RWPE2 (cell line): Measurements from ENCODE around the gene XPR1.

Experiments
- ATAC-seq: fragments of 200-7000 bp; cut with Tn5 transposase; 3 replicates; pipeline ENCODE4 v1.9.1; 2021; ENCODE audit warnings: low read depth
- DNase-seq: peaks from one replicate; pipeline ENCODE4 v3.0.0-alpha.2; 2020; ENCODE audit warnings: low spot score
- H3K27ac ChIP-seq: fragments of 450-650 bp; 2 replicates; pipeline ENCODE4 v1.5.1; 2017; ENCODE audit warnings: mild to moderate bottlenecking; ENCODE audit not compliant: poor library complexity, severe bottlenecking
- H3K27me3 ChIP-seq: fragments of 250-450 bp; sonication (Bioruptor Pico); 2 replicates; pipeline ENCODE4 v1.5.1; 2021; ENCODE audit warnings: mild to moderate bottlenecking, moderate library complexity; ENCODE audit not compliant: insufficient read depth, poor library complexity, severe bottlenecking
- H3K36me3 ChIP-seq: fragments of 250-450 bp; sonication (Bioruptor Pico); 2 replicates; pipeline ENCODE4 v1.5.1; 2020; ENCODE audit warnings: low read depth, mild to moderate bottlenecking, moderate library complexity
- H3K4me1 ChIP-seq: fragments of 250-450 bp; sonication (Bioruptor Pico); 2 replicates; pipeline ENCODE4 v1.5.1; 2021; ENCODE audit warnings: mild to moderate bottlenecking, moderate library complexity; ENCODE audit not compliant: insufficient read depth, poor library complexity, severe bottlenecking
- H3K4me3 ChIP-seq: fragments of 250-450 bp; sonication (Bioruptor Pico); 2 replicates; pipeline ENCODE4 v1.5.1; 2021; ENCODE audit warnings: mild to moderate bottlenecking, moderate library complexity; ENCODE audit not compliant: severe bottlenecking
- H3K9me3 ChIP-seq: fragments of 250-450 bp; sonication (Bioruptor Pico); 2 replicates; pipeline ENCODE4 v1.5.1; 2021; ENCODE audit warnings: mild to moderate bottlenecking, moderate library complexity; ENCODE audit not compliant: severe bottlenecking
- TF ChIP-seq, protein P1 (sequence below): fragments of 450-650 bp; IDR thresholded peaks from one replicate; pipeline ENCODE4 v1.5.1; 2017; ENCODE audit warnings: mild to moderate bottlenecking, moderate library complexity; ENCODE audit not compliant: poor library complexity, severe bottlenecking

Gene XPR1

DNA sequence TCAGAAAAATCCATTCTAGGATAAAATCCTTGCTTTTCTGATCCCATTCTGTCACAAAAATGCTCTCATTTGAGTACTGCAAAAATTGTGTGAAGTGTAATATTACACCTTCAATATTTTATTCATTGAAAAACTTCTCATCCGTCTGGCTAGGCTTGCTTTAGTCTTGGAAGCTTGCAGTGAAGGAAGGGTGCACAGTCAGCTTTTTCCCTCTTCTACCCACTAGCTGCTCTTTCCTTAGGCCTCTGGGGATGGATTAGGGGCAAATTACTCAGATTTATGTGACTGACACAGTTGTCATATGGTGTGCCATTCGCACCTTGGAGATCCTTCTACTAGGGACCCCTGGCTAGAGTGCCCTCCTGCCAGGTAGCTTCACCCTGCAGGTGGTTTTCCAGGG is 40.9 kb upstream of the XPR1 start:
- ATAC-seq, result no peak
- TF ChIP-seq, protein P1, sequence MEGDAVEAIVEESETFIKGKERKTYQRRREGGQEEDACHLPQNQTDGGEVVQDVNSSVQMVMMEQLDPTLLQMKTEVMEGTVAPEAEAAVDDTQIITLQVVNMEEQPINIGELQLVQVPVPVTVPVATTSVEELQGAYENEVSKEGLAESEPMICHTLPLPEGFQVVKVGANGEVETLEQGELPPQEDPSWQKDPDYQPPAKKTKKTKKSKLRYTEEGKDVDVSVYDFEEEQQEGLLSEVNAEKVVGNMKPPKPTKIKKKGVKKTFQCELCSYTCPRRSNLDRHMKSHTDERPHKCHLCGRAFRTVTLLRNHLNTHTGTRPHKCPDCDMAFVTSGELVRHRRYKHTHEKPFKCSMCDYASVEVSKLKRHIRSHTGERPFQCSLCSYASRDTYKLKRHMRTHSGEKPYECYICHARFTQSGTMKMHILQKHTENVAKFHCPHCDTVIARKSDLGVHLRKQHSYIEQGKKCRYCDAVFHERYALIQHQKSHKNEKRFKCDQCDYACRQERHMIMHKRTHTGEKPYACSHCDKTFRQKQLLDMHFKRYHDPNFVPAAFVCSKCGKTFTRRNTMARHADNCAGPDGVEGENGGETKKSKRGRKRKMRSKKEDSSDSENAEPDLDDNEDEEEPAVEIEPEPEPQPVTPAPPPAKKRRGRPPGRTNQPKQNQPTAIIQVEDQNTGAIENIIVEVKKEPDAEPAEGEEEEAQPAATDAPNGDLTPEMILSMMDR, result no peak

DNA sequence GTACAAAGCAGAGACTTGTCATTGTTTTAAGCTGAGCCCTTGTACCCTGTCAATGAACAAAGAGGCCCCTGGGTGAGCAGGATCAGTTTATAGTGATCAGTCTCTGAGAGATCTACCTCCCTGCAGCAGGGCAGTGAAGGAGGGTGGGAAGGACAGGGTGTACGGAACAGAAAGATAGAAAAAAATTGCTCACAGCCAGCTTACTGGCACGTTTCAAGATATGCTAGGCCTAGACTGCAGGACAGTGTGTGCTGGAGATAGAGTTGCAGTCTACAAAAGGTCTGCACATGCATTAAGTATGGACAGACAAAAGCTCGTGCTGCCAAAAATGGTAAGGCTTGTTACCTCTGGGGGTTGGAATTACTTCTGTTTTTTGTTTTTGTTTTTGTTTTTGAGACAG is 38.4 kb upstream of the XPR1 start:
- TF ChIP-seq, protein P1, result no peak
- no peak for ATAC-seq
- Histone ChIP-seq H3K9me3 (peaks cover under 1% of the 10 kb centered on the region), H3K27ac (no peak overlapping the region), H3K36me3 (no peaks in the 10 kb centered on the region), H3K4me3 (no peak overlapping the region), H3K27me3 (no peaks in the 10 kb centered on the region), H3K4me1 (no peaks in the 10 kb centered on the region)
- no peak for DNase-seq

More for the DNA sequence above, 40.9 kb upstream of the XPR1 start:
- no peak overlapping the region for H3K27ac ChIP-seq
- H3K36me3 ChIP-seq, result no peaks in the 10 kb centered on the region
- no peak for DNase-seq
- H3K27me3 ChIP-seq, result no peaks in the 10 kb centered on the region
- no peak overlapping the region for H3K4me3 ChIP-seq
- peaks cover 10% of the 10 kb centered on the region for H3K9me3 ChIP-seq
- peaks cover 8% of the 10 kb centered on the region for H3K4me1 ChIP-seq

DNA sequence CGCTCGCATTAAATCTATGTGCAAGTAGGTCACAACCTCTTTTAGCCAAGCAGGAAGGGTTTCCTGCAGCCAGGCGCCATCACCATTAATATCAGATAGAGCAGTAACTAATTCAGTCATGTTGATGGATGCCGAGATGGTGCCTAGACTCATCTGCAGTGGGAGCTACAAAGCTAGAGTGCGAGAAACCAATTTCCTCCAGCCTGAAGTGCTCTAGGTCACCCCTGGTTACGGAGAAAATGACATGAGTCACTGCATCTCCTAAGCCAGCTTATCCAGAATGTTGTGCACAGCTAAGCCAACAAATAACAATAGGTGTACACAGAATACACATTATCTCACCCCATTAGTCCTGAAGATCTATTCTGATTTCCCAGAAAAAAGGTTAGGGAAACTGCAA is 37.1 kb upstream of the XPR1 start:
- Histone ChIP-seq H3K4me1 (no peaks in the 10 kb centered on the region), H3K4me3 (no peak overlapping the region), H3K36me3 (no peaks in the 10 kb centered on the region), H3K27me3 (no peaks in the 10 kb centered on the region), H3K9me3 (no peaks in the 10 kb centered on the region), H3K27ac (no peak overlapping the region)
- DNase-seq (no peak), ATAC-seq (no peak)
- TF ChIP-seq, protein P1, result no peak

DNA sequence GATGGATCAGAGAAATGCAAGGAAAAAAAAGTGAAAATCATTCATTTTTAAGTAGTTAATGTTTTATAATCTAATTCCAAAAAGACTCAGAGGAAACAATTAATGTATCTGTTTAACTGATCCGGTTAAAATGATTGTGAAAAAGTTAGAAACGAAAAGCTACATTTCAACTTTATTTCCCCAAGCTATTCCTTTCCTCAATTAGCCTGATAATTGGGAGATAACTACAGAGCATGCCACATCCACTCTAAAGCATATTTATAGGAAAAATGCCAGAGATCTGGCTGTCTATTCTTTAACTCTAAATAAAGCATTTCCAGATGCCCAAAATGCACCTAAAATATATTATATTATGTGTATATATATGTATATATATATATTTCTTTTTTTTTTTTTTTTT is 35.9 kb upstream of the XPR1 start:
- H3K4me3 ChIP-seq, result no peak overlapping the region
- TF ChIP-seq, protein P1, result no peak
- DNase-seq (no peak), ATAC-seq (no peak)
- no peaks in the 10 kb centered on the region for H3K4me1 ChIP-seq
- no peaks in the 10 kb centered on the region for H3K36me3 ChIP-seq
- no peak overlapping the region for H3K27ac ChIP-seq
- no peaks in the 10 kb centered on the region for H3K9me3 ChIP-seq
- no peaks in the 10 kb centered on the region for H3K27me3 ChIP-seq

DNA sequence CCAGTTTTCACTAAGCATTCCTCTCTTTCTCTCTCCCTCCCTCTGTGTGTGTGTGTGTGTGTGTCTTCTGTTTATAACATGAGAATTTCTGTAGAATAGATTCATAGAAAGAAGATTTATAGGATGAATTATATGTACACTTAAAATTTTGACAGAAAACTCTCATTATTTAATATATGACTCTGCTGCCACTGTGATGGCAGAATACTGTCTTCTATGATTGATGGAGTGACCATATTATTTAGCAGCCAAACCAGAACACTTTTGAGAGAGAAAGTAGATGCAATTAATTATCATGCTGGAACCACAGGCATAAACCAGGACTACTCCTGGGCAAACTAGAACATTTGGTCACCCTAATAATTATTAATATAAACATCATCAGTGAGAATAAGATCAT is 34.3 kb upstream of the XPR1 start:
- Histone ChIP-seq H3K4me1 (no peaks in the 10 kb centered on the region), H3K4me3 (no peak overlapping the region), H3K36me3 (no peaks in the 10 kb centered on the region), H3K9me3 (no peaks in the 10 kb centered on the region), H3K27me3 (no peaks in the 10 kb centered on the region), H3K27ac (no peak overlapping the region)
- ATAC-seq, result no peak
- TF ChIP-seq, protein P1, result no peak
- no peak for DNase-seq
